8988T (cell line): Measurements from ENCODE around the gene COL16A1.

ENCODE experiments used
- DNase-seq: peaks from one replicate; pipeline ENCODE4 v3.0.0; 2011

The COL16A1 gene

GRCh38 chr1:31663622-31664452 is 40.0 kb downstream of the COL16A1 start:
- DNase-seq: peak; percentile 70

- DNase-seq: no peak
These were observed 41.4 kb downstream of the COL16A1 start for GRCh38 chr1:31662463-31662862.

DNA sequence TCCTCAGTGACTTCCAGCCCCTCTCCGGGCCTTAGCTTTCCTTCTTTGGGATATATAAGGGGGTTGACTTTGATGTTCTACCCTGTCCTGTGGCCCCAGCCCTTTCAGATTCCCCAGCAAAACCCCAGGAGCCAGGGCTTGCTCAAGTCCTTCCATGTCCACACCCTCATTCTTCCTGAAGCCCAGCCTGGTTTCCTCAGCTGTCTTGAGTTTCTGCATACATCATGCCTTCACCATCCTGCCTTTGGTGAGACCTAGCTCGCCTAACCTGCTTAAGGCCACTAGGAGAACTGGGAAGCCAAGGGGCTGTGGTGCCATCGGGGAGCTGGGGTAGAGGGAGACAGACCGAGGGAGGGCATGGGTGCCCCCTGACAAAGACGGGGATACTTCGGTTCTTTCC is 42.0 kb downstream of the COL16A1 start:
- no peak for DNase-seq

- DNase-seq: no peak
These were observed 42.9 kb downstream of the COL16A1 start for GRCh38 chr1:31660871-31661455.

- DNase-seq: no peak
These were observed 43.9 kb downstream of the COL16A1 start for GRCh38 chr1:31659889-31660288.

DNA sequence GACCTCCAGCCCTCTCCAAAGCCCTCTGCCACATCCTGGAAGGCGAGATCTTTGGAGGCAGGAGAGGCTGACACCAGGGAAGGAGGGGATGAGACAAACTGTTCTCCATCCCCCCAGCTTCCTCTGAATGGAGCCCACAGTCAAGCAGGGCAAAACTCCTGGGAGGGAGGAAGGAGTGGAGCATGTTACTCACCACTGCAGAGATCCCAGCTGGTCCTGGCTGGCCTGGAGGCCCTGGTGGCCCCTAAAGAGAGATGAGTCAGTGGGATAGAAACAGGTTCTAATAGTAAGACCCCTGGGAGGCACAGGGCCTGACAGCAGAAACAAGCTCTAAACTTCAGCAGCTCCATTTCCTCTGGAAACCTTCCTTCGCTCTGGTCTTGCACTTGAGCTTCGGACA is 45.1 kb downstream of the COL16A1 start:
- no peak for DNase-seq

DNA sequence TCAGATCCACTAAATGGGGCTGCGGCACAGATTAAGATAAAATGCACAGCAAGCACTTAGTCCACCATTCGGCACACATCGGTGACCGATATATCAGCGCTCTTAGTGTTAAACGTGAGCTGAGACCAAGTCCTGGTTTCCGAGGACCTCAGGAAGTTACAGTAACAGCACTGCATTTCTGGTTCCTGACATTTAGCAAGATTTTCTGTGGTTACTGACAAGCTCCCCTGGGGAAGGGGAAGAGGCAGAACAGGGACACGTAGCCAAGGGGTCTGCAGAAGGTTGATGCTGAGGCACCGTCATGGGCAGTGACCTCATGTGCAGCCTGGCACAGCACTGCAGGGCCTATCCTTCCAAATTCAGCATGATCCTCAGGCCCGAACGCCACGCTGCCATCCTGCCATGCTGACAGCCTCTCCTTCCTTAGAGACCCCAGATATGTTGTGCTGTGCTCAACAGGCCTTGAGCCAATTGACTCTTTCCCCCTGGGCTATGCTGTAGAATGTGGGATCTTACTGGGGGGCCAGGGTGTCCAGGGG is 45.8 kb downstream of the COL16A1 start:
- no peak for DNase-seq

GRCh38 chr1:31657020-31657804 is 46.6 kb downstream of the COL16A1 start:
- DNase-seq: no peak

GRCh38 chr1:31655756-31656155 is 48.1 kb downstream of the COL16A1 start:
- DNase-seq: no peak

GRCh38 chr1:31655104-31655503 is 48.7 kb downstream of the COL16A1 start:
- no peak for DNase-seq

DNA sequence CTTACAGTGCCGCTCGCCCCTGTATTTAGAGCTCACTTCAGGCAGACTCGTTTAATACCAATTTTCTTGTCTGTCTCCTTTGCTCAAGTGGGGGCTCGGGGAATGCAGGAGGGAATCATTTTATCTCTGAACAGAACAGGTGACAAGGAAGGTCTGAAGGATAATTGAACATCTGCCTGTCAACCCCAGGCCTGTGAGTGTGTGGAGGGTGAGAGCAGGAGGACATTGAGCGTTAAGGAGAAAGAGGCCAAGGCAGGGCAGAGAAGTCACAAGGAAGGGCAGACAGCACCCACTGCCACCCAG is 49.4 kb downstream of the COL16A1 start:
- DNase-seq: no peak

DNA sequence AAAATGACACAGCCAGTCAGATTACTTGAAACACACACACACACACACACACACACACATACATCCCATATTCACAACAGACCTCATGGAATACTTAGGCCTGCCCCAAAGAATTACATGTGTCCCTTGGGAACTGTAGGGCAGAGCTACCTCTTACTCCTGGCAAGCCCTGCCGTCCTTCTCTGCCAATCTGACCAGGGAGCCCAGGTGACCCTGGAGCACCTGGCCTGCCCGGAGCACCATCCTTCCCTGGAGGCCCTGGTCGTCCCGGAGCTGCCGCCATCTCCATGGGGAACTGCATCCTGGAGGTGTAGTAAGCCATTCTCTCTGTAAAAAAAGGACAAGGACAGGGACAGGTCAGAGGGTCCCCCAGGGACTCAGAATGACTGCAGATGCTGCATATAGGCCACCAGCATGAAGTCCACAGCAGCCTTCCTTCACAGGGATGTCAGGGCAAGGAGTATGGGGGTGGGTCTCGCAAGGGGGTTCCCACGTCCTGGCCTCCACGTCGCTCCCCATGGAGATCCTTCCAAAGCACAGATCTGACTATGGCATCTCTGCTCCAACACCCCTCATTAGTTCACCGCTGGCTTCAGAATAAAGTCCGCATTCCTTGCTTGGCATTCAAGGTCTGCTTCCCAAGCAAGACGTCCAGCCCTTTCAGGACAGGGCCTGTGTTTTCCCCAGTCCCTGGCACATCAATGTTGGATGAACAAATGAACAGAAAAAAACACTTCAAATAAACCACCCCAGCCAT is 49.9 kb downstream of the COL16A1 start:
- no peak for DNase-seq

GRCh38 chr1:31652891-31653499 is 50.8 kb downstream of the COL16A1 start:
- no peak for DNase-seq

- no peak for DNase-seq
These were observed 52.1 kb downstream of the COL16A1 start for GRCh38 chr1:31651766-31652165.

- DNase-seq: no peak
These were observed 52.8 kb downstream of the COL16A1 start for GRCh38 chr1:31651089-31651420.

GRCh38 chr1:31650161-31651088 is 53.4 kb downstream of the COL16A1 start:
- no peak for DNase-seq

GRCh38 chr1:31648641-31649357 is 55.0 kb downstream of the COL16A1 start:
- DNase-seq: no peak

GRCh38 chr1:31648190-31648589 is 55.6 kb downstream of the COL16A1 start:
- DNase-seq: no peak

DNA sequence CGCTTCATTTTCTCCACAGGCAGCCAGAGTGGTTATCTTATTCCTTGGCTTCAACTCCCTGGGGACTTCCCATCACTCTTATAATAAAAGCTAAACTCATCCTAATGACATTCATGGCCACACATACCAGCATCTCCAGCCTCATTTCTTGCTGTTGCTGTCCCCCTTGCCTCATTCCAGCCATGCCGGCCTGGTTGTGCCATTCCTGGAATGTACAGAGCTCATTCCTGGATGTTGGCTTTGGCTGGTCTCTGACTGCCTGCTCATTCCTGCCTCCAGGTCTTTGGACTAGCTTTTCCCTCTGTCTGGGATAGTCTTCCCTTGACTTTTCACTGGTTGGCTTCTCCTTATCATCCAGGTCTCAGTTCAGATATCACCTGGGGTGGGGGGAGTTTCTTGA is 56.7 kb downstream of the COL16A1 start:
- DNase-seq: no peak

DNA sequence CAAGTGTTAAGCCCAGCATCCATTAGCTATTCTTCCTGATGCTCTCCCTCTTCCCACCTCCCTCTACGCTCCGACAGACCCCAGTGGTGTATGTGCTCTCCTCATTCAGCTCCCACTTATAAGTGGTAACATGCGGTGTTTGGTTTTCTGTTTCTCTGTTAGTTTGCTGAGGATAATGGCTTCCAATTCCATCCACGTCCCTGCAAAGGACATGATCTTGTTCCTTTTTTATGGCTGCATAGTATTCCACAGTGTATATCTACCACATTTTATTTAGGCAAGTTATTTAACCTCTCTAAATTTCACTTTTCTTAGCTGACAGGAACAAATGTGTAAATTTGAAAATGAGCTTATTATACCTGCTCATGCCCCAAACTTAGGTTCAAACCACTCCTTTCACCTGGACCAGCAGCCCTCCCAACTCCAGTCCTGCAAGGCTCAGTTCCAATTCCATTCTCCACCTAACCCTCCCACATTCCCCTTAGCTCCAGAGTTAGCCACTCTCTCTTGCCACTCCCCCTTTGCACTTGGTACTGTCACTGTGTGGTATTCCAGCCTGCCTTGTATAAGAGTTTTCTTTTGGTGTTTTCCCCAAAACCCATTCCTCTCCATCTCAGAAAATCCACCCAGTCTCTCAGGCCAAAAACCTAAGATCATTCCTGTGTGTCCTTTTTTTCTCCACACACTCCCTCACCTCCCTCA is 57.4 kb downstream of the COL16A1 start:
- no peak for DNase-seq
